Esophagus squamous epithelium (tissue), 4 donors: Measurements from ENCODE around the gene CSNK1G1.

Source experiments
- POLR2A ChIP-seq, 4 donors: fragments of 450-650 bp; IDR thresholded peaks; one replicate each; pipeline ENCODE4 v1.6.1; 2017; ENCODE audit warnings: antibody characterized with exemption in 4 of 4, mild to moderate bottlenecking in 4 of 4, moderate library complexity in 3 of 4
- TF ChIP-seq, protein P1 (sequence below), 6 experiments: fragments of 450-650 bp in 4 of 6; fragments of 200-600 bp in 2 of 6; sonication (generic) in 2 of 6; IDR thresholded peaks; one replicate each; pipeline ENCODE4 v1.5.1; 2016 to 2019; ENCODE audit warnings: antibody characterized with exemption in 6 of 6, mild to moderate bottlenecking in 4 of 6, moderate library complexity in 4 of 6

DNA sequence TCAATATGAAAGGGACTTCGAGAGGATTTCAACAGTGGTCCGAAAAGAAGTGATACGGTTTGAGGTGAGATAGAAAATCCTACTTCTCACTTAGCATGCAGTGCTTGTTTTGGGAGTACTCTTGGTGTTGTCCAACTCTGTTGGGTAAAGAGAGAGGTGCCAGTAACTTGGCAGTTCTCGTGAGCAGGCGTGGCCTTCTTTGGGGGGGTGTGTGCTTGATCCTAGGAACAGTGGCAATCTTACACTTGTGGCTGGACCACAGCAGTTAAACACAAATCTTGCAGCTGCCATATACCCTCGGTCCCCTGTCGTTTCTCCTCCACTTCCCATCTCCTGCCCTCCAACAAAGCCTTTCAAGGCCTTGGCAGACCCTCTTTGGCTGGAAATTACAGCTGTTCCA is 219.6 kb downstream of the CSNK1G1 start:
- TF ChIP-seq, protein P1, sequence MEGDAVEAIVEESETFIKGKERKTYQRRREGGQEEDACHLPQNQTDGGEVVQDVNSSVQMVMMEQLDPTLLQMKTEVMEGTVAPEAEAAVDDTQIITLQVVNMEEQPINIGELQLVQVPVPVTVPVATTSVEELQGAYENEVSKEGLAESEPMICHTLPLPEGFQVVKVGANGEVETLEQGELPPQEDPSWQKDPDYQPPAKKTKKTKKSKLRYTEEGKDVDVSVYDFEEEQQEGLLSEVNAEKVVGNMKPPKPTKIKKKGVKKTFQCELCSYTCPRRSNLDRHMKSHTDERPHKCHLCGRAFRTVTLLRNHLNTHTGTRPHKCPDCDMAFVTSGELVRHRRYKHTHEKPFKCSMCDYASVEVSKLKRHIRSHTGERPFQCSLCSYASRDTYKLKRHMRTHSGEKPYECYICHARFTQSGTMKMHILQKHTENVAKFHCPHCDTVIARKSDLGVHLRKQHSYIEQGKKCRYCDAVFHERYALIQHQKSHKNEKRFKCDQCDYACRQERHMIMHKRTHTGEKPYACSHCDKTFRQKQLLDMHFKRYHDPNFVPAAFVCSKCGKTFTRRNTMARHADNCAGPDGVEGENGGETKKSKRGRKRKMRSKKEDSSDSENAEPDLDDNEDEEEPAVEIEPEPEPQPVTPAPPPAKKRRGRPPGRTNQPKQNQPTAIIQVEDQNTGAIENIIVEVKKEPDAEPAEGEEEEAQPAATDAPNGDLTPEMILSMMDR (IDR thresholded peaks at IDR 0.05) = no peak
- TF ChIP-seq POLR2A (IDR thresholded peaks at IDR 0.05) = no peak
